GM13976 (cell line): Measurements from ENCODE around the gene TAF3.

Experiments used
- DNase-seq: peaks from one replicate; pipeline ENCODE4 v3.0.0; 2012; ENCODE audit warnings: low spot score
- CTCF ChIP-seq: IDR thresholded peaks from 2 replicates; pipeline ENCODE4 v1.5.1; 2012; ENCODE audit warnings: borderline replicate concordance, mild to moderate bottlenecking; ENCODE audit not compliant: insufficient read depth; ENCODE audit errors: extremely low read depth, missing control alignments, control extremely low read depth
- in situ Hi-C: fragments of 300-500 bp; cut with MboI; formaldehyde crosslinking; loops from one replicate; pipeline ENCODE4 v1.12.0; 2022; ENCODE audit warnings: low sequenced_read_pairs, mixed read lengths, inconsistent platforms; ENCODE audit not compliant: unreplicated experiment

The TAF3 gene

GRCh38 chr10:7896297-7896696, 78.0 kb downstream of the TAF3 start:
- no peak for TF ChIP-seq CTCF
- no peak for DNase-seq
- in situ Hi-C loops, result no loop called here

GRCh38 chr10:7901256-7901655, 83.0 kb downstream of the TAF3 start:
- DNase-seq, result no peak
- in situ Hi-C loops, result no loop called here
- TF ChIP-seq CTCF, result no peak

- no peak for TF ChIP-seq CTCF
- no peak for DNase-seq
- in situ Hi-C loops, result no loop called here
Measured at GRCh38 chr10:7902413-7902812, 84.1 kb downstream of the TAF3 start.

- in situ Hi-C loops, result no loop called here
- no peak for TF ChIP-seq CTCF
Measured at GRCh38 chr10:7903851-7904250, 85.5 kb downstream of the TAF3 start.

GRCh38 chr10:7906128-7906527, 87.8 kb downstream of the TAF3 start:
- no peak for DNase-seq
- in situ Hi-C loops, result no loop called here

More at GRCh38 chr10:7903851-7904250, 85.5 kb downstream of the TAF3 start:
- DNase-seq, result no peak

GRCh38 chr10:7908541-7909210, 90.4 kb downstream of the TAF3 start:
- DNase-seq, result no peak
- in situ Hi-C loops, result no loop called here
- no peak for TF ChIP-seq CTCF

More at GRCh38 chr10:7906128-7906527, 87.8 kb downstream of the TAF3 start:
- no peak for TF ChIP-seq CTCF
